IMR-90 (cell line): ENCODE measurements around the gene PLCH1. TPM values are rescaled to one million over a fixed set of nuclear protein-coding genes. Genes with fewer than 3 reads are reported as not detected.

Source experiments
- ATAC-seq: fragments of 200-7000 bp; cut with Tn5 transposase; 2 replicates; pipeline ENCODE4 v1.9.1; 2020; ENCODE audit warnings: low read depth, mild to moderate bottlenecking, moderate library complexity
- BruUV-seq: library from RNA; stranded (reverse); fragments of 400-500 nt; replicated peaks from 2 replicates; lab custom pipeline; 2021; lab: Mats Ljungman, UMichigan
- CTCF ChIA-PET: fragments of 300-600 bp; formaldehyde crosslinking; extraction: SDS; loops from one replicate; lab custom pipeline; 2021; ENCODE audit warnings: antibody characterized with exemption; lab: Yijun Ruan, JAX
- POLR2A ChIA-PET: fragments of 300-600 bp; sonication (Branson Sonifier 250); formaldehyde crosslinking; loops from one replicate; lab custom pipeline; 2022; ENCODE audit warnings: antibody characterized with exemption; ENCODE audit not compliant: unreplicated experiment; lab: Charles Lee
- DNase-seq: peaks from one replicate; pipeline ENCODE4 v3.0.0; 2013
- H2AFZ ChIP-seq: replicated peaks from 2 replicates; pipeline ENCODE3; 2013; ENCODE audit warnings: low read length, mild to moderate bottlenecking; ENCODE audit not compliant: poor library complexity
- H2AK5ac ChIP-seq: 2 replicates; pipeline ENCODE4 v1.6.1; 2013; ENCODE audit warnings: low read depth, low read length, inconsistent platforms
- H2AK9ac ChIP-seq: replicated peaks from 2 replicates; pipeline ENCODE3; 2013; ENCODE audit warnings: mild to moderate bottlenecking, low read depth, low read length, moderate library complexity; ENCODE audit not compliant: poor library complexity
- H2BK120ac ChIP-seq: 2 replicates; pipeline ENCODE4 v1.6.1; 2013; ENCODE audit warnings: low read depth, low read length, inconsistent platforms
- H2BK15ac ChIP-seq: 3 replicates; pipeline ENCODE4 v1.6.1; 2013; ENCODE audit warnings: low read depth, low read length, inconsistent platforms
- H2BK20ac ChIP-seq: 2 replicates; pipeline ENCODE4 v1.6.1; 2013; ENCODE audit warnings: low read depth, mild to moderate bottlenecking, inconsistent platforms, low read length, moderate library complexity
- H2BK5ac ChIP-seq: 2 replicates; pipeline ENCODE4 v1.6.1; 2013; ENCODE audit warnings: mild to moderate bottlenecking, low read depth, low read length, inconsistent platforms; ENCODE audit not compliant: poor library complexity, severe bottlenecking
- H3K14ac ChIP-seq: replicated peaks from 2 replicates; pipeline ENCODE4 v1.6.1; 2013; ENCODE audit warnings: low read depth, low read length, inconsistent platforms
- H3K18ac ChIP-seq: 2 replicates; pipeline ENCODE4 v1.6.1; 2013; ENCODE audit warnings: low read depth, low read length, control low read depth
- H3K23ac ChIP-seq: 2 replicates; pipeline ENCODE4 v1.6.1; 2013; ENCODE audit warnings: low read depth, low read length, inconsistent platforms
- H3K27ac ChIP-seq: 2 replicates; pipeline ENCODE4 v1.5.1; 2013; ENCODE audit warnings: mild to moderate bottlenecking, control low read depth, low read length; ENCODE audit not compliant: insufficient read depth
- H3K27me3 ChIP-seq: 2 replicates; pipeline ENCODE4 v1.6.1; 2013; ENCODE audit warnings: low read length; ENCODE audit not compliant: control insufficient read depth, insufficient read depth
- H3K36me3 ChIP-seq: 2 replicates; pipeline ENCODE4 v1.6.1; 2013; ENCODE audit warnings: low read length, mixed read lengths; ENCODE audit not compliant: control insufficient read depth, insufficient read depth
- H3K4ac ChIP-seq: 2 replicates; pipeline ENCODE4 v1.6.1; 2013; ENCODE audit warnings: low read depth, low read length, inconsistent platforms
- H3K4me1 ChIP-seq: 2 replicates; pipeline ENCODE4 v1.6.1; 2013; ENCODE audit warnings: low read length, mixed read lengths; ENCODE audit not compliant: control insufficient read depth, insufficient read depth
- H3K4me2 ChIP-seq: 2 replicates; pipeline ENCODE4 v1.6.1; 2013; ENCODE audit warnings: low read depth, mild to moderate bottlenecking, control low read depth, low read length, moderate library complexity
- H3K4me3 ChIP-seq: 2 replicates; pipeline ENCODE4 v1.5.1; 2013; ENCODE audit warnings: low read depth, mild to moderate bottlenecking, control low read depth, low read length, moderate library complexity; ENCODE audit not compliant: insufficient read depth
- H3K56ac ChIP-seq: 2 replicates; pipeline ENCODE4 v1.6.1; 2013; ENCODE audit warnings: low read length, inconsistent platforms; ENCODE audit not compliant: insufficient read depth; ENCODE audit errors: extremely low read depth
- H3K79me1 ChIP-seq, 2 experiments: 2 replicates each; pipeline ENCODE4 v1.6.1; 2013; ENCODE audit warnings: low read length in 2 of 2, inconsistent platforms in 1 of 2, low read depth in 1 of 2
- H3K9ac ChIP-seq: 2 replicates; pipeline ENCODE4 v1.6.1; 2013; ENCODE audit warnings: low read depth, low read length, control low read depth
- H3K9me1 ChIP-seq: 2 replicates; pipeline ENCODE4 v1.6.1; 2013; ENCODE audit warnings: low read length, inconsistent platforms; ENCODE audit not compliant: insufficient read depth
- H3K9me3 ChIP-seq: 2 replicates; pipeline ENCODE4 v1.6.1; 2013; ENCODE audit warnings: low read length; ENCODE audit not compliant: control insufficient read depth, insufficient read depth
- H4K20me1 ChIP-seq: 2 replicates; pipeline ENCODE4 v1.6.1; 2013; ENCODE audit warnings: low read length, inconsistent platforms; ENCODE audit not compliant: insufficient read depth
- H4K5ac ChIP-seq: 2 replicates; pipeline ENCODE4 v1.6.1; 2013; ENCODE audit warnings: mild to moderate bottlenecking, low read depth, low read length, control low read depth
- H4K8ac ChIP-seq, 2 experiments: 2 replicates each; pipeline ENCODE4 v1.6.1; 2013; ENCODE audit warnings: low read depth in 2 of 2, low read length in 2 of 2, control low read depth in 1 of 2, inconsistent platforms in 1 of 2
- H4K91ac ChIP-seq: 2 replicates; pipeline ENCODE4 v1.6.1; 2013; ENCODE audit warnings: low read depth, low read length, inconsistent platforms; ENCODE audit not compliant: insufficient read depth
- BHLHE40 ChIP-seq: fragments of 150-350 bp; IDR thresholded peaks from 2 replicates; pipeline ENCODE4 v1.6.1; 2016; ENCODE audit warnings: mild to moderate bottlenecking, low read depth, low read length
- FOS ChIP-seq: fragments of 150-350 bp; IDR thresholded peaks from 2 replicates; pipeline ENCODE4 v1.6.1; 2016; ENCODE audit warnings: low read depth, low read length
- MAFK ChIP-seq: IDR thresholded peaks from 2 replicates; pipeline ENCODE4 v1.6.1; 2012; ENCODE audit warnings: low read depth, low read length, improper control_type of control experiment
- MAZ ChIP-seq: IDR thresholded peaks from 2 replicates; pipeline ENCODE4 v1.6.1; 2012; ENCODE audit warnings: low read depth, mild to moderate bottlenecking, low read length, improper control_type of control experiment, moderate library complexity, borderline replicate concordance
- RFX5 ChIP-seq: IDR thresholded peaks from 2 replicates; pipeline ENCODE4 v1.8.0; 2012; ENCODE audit warnings: low read depth, mild to moderate bottlenecking, low read length, moderate library complexity
- SMC3 ChIP-seq: fragments of 150-350 bp; IDR thresholded peaks from 2 replicates; pipeline ENCODE4 v1.6.1; 2016; ENCODE audit warnings: low read depth, mild to moderate bottlenecking, antibody characterized with exemption, low read length, moderate library complexity
- WGBS, 2 experiments: methylation state at CpG; one replicate each; pipeline versions ENCODE4 v1.1.5 to v1.1.7; 2013; ENCODE audit warnings: missing lambda C conversion rate in 2 of 2; ENCODE audit not compliant: insufficient read length in 1 of 2; ENCODE audit errors: extremely low coverage in 2 of 2; 5-methylcytosine and 5-hydroxymethylcytosine counted together
- dilution Hi-C: fragments of 300-500 bp; cut with HindIII; formaldehyde crosslinking; loops from one replicate; pipeline ENCODE4 v1.14.3; 2018; ENCODE audit warnings: low sequenced_read_pairs; ENCODE audit not compliant: unreplicated experiment
- in situ Hi-C: fragments of 300-500 bp; cut with MboI; formaldehyde crosslinking; loops from 3 replicates; pipeline ENCODE4 v1.14.3; 2019; ENCODE audit warnings: low sequenced_read_pairs, inconsistent platforms, mixed read lengths
- intact Hi-C: fragments of 100-400 bp; cut with micrococcal nuclease; formaldehyde crosslinking; loops from 2 replicates; pipeline ENCODE4 v1.10.0; 2022
- polyA plus RNA-seq, 3 experiments: library from polyadenylated mRNA; depleted of rRNA; stranded (reverse); fragments of >200 nt; gene quantifications; 2 replicates each; pipeline ENCODE4 v1.2.3, GENCODE V29; 2012; ENCODE audit warnings: low replicate concordance in 1 of 3
- total RNA-seq: library from RNA; depleted of rRNA; stranded (reverse); fragments of >200 nt; gene quantifications from 2 replicates; pipeline ENCODE4 v1.2.3, GENCODE V29; 2012
- TF ChIP-seq, protein P1 (sequence below): conservative IDR thresholded peaks from 2 replicates; pipeline ENCODE4 v1.5.1; 2012; ENCODE audit warnings: mild to moderate bottlenecking, low read depth, low read length, improper control_type of control experiment
- TF ChIP-seq, protein P2 (sequence below): fragments of 150-350 bp; IDR thresholded peaks from 2 replicates; pipeline ENCODE4 v1.6.1; 2016; ENCODE audit warnings: low read depth, mild to moderate bottlenecking, low read length, moderate library complexity, borderline replicate concordance

The PLCH1 gene
- total and polyA plus RNA-seq, 2 of the 4 experiments (the other 2 are of a cell fraction), result not detected

DNA sequence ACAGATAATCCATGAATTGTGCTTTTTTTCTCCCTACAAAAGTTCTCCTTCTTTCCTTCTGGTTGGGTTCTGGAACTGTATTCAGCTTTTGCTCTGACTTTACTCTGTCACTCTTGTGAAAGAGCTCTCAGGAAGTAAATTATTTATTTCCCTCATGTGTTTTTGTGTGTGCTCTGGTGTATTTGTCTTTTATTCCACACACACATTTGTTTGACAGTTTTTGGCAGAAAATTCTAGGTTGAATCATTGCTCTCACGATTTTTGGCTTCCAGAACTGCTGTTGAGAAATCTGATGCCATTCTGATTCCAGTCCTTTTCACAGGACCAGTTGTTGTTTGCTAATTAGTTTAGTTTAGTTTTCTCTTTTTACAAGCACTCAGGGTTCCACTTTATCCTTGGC, 172.8 kb downstream of the PLCH1 start:
- BruUV-seq, result no TSS peak
- ATAC-seq, result no peak

More for the DNA sequence above, 172.8 kb downstream of the PLCH1 start:
- no peak overlapping the region for H3K23ac ChIP-seq
- WGBS, 2 experiments, result no CpG with 5 or more reads among the region's 1 CpG
- H3K56ac ChIP-seq, result no peak overlapping the region
- H4K5ac ChIP-seq, result no peak overlapping the region
- no peak overlapping the region for H3K4me2 ChIP-seq
- no peaks in the 10 kb centered on the region for H3K36me3 ChIP-seq
- H2AK9ac ChIP-seq, result no peak overlapping the region
- H3K9me1 ChIP-seq, result no peaks in the 10 kb centered on the region
- no peaks in the 10 kb centered on the region for H3K27me3 ChIP-seq
- no peak overlapping the region for H2AFZ ChIP-seq
- no peak overlapping the region for H3K27ac ChIP-seq
- in situ Hi-C loops (no loop called here), intact Hi-C loops (no loop called here), dilution Hi-C loops (no loop called here)
- H2BK15ac ChIP-seq, result no peak overlapping the region
- no peak overlapping the region for H2BK120ac ChIP-seq
- POLR2A ChIA-PET, result no interaction called here
- H3K18ac ChIP-seq, result no peak overlapping the region
- H3K9me3 ChIP-seq, result 0 out of 2 replicates have a peak, but pooled peaks cover 2% of the 10 kb centered on the region
- no peak overlapping the region for H3K4me3 ChIP-seq
- H3K14ac ChIP-seq, result no peak overlapping the region
- H4K8ac ChIP-seq, result no peak overlapping the region
- no peaks in the 10 kb centered on the region for H4K20me1 ChIP-seq
- no peak for TF ChIP-seq MAZ
- no peak for TF ChIP-seq FOS
- TF ChIP-seq, protein P1, sequence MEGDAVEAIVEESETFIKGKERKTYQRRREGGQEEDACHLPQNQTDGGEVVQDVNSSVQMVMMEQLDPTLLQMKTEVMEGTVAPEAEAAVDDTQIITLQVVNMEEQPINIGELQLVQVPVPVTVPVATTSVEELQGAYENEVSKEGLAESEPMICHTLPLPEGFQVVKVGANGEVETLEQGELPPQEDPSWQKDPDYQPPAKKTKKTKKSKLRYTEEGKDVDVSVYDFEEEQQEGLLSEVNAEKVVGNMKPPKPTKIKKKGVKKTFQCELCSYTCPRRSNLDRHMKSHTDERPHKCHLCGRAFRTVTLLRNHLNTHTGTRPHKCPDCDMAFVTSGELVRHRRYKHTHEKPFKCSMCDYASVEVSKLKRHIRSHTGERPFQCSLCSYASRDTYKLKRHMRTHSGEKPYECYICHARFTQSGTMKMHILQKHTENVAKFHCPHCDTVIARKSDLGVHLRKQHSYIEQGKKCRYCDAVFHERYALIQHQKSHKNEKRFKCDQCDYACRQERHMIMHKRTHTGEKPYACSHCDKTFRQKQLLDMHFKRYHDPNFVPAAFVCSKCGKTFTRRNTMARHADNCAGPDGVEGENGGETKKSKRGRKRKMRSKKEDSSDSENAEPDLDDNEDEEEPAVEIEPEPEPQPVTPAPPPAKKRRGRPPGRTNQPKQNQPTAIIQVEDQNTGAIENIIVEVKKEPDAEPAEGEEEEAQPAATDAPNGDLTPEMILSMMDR, result no peak
- TF ChIP-seq, protein P2, sequence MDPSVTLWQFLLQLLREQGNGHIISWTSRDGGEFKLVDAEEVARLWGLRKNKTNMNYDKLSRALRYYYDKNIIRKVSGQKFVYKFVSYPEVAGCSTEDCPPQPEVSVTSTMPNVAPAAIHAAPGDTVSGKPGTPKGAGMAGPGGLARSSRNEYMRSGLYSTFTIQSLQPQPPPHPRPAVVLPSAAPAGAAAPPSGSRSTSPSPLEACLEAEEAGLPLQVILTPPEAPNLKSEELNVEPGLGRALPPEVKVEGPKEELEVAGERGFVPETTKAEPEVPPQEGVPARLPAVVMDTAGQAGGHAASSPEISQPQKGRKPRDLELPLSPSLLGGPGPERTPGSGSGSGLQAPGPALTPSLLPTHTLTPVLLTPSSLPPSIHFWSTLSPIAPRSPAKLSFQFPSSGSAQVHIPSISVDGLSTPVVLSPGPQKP, result no peak
- TF ChIP-seq RFX5, result no peak
- TF ChIP-seq SMC3, result no peak
- no peak for TF ChIP-seq MAFK
- TF ChIP-seq BHLHE40, result no peak
- CTCF ChIA-PET, result no interaction called here
- no peak overlapping the region for H2BK5ac ChIP-seq
- no peak overlapping the region for H4K91ac ChIP-seq
- H3K4ac ChIP-seq, result no peak overlapping the region
- H3K4me1 ChIP-seq, result no peaks in the 10 kb centered on the region
- H3K79me1 ChIP-seq, result no peaks in the 10 kb centered on the region
- H2AK5ac ChIP-seq, result no peak overlapping the region
- no peak for DNase-seq
- H3K9ac ChIP-seq, result no peak overlapping the region
- H2BK20ac ChIP-seq, result no peak overlapping the region
